ENCODE results near the gene ADGRL3. TPM values are rescaled to one million over a fixed set of nuclear protein-coding genes. Genes with fewer than 3 reads are reported as not detected.
"Not testable (repeated sequence)": the region's sequence is repeated elsewhere in the genome, so short reads cannot be mapped to it uniquely, and the experiment has no call there.

ADGRL3 gene
- total and polyA plus RNA-seq, 2 donors (not counting 1 experiment from before 2014, with no cell fraction given): not detected

DNA sequence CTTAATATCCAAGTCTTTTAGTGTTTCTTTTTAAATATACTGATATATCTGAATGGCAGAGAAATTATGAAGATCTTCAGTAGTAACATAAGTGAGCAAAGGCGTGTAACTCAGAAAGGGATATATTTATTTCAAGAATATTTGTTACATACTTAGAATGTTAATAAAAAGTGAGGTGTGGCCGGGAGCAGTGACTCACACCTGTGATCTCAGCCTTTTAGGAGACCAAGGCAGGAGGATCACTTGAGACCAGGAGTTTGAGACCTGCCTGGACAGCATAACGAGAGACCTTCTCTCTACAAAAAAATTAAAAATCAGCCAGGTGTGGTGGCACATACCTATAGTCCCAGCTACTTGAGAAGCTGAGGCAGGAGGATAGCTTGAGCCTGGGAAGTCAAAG is 651.0 kb downstream of the ADGRL3 start:
- Histone ChIP-seq H3K79me2 (ENCODE audit: control insufficient read depth, insufficient read depth, low read length) (no peaks in the 10 kb centered on the region), H4K20me1 (ENCODE audit: control insufficient read depth, insufficient read depth, low read length, poor library complexity, severe bottlenecking) (no peaks in the 10 kb centered on the region), H3K36me3 (replicated peaks in 1 of 2; ENCODE audit: control extremely low read depth in 1 of 2, control insufficient read depth in 1 of 2, extremely low read depth in 1 of 2, insufficient read depth in 2 of 2, low read length in 1 of 2) (no peaks in the 10 kb centered on the region), H3K27me3 (replicated peaks in 1 of 4; ENCODE audit: control extremely low read depth in 1 of 4, control insufficient read depth in 3 of 4, insufficient read depth in 4 of 4, low read length in 3 of 4) (no peaks in the 10 kb centered on the region), H3K27ac (ENCODE audit: low read length in 2 of 2) (no peak overlapping the region), H3K4me2 (replicated peaks; ENCODE audit: low read depth, low read length, poor library complexity, severe bottlenecking) (no peak overlapping the region), H3K9me3 (ENCODE audit: control extremely low read depth in 1 of 3, control insufficient read depth in 2 of 3, insufficient read depth in 1 of 3, low read length in 2 of 3) (no peaks in the 10 kb centered on the region), H3K4me1 (ENCODE audit: control insufficient read depth in 2 of 2, insufficient read depth in 2 of 2, low read length in 2 of 2) (no peaks in the 10 kb centered on the region), H3K9ac (ENCODE audit: low read length) (no peak overlapping the region), H3K4me3 (ENCODE audit: control extremely low read depth in 1 of 5, extremely low read depth in 1 of 5, insufficient read depth in 1 of 5, low read depth in 2 of 5, low read length in 4 of 5) (no peak overlapping the region), H2AFZ (ENCODE audit: insufficient read depth, low read depth, low read length, poor library complexity, severe bottlenecking) (no peak overlapping the region)
- POLR2A ChIA-PET: no interaction called here
- Mint-ChIP-seq H3K4me3 (no peak overlapping the region), H3K4me1 (no peaks in the 10 kb centered on the region), H3K9me3 (ENCODE audit: insufficient read depth) (no peaks in the 10 kb centered on the region), H3K27ac (no peak overlapping the region), H3K27me3 (no peaks in the 10 kb centered on the region)
- DNase-seq (no peak), ATAC-seq (ENCODE audit: low read depth) (no peak)
- CTCF ChIA-PET: no interaction called here
- TF ChIP-seq, protein P1, sequence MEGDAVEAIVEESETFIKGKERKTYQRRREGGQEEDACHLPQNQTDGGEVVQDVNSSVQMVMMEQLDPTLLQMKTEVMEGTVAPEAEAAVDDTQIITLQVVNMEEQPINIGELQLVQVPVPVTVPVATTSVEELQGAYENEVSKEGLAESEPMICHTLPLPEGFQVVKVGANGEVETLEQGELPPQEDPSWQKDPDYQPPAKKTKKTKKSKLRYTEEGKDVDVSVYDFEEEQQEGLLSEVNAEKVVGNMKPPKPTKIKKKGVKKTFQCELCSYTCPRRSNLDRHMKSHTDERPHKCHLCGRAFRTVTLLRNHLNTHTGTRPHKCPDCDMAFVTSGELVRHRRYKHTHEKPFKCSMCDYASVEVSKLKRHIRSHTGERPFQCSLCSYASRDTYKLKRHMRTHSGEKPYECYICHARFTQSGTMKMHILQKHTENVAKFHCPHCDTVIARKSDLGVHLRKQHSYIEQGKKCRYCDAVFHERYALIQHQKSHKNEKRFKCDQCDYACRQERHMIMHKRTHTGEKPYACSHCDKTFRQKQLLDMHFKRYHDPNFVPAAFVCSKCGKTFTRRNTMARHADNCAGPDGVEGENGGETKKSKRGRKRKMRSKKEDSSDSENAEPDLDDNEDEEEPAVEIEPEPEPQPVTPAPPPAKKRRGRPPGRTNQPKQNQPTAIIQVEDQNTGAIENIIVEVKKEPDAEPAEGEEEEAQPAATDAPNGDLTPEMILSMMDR (IDR thresholded peaks at IDR 0.05): no peak
- no peak for TF ChIP-seq EZH2 (IDR thresholded peaks at IDR 0.05; ENCODE audit: borderline replicate concordance, insufficient read depth, low read depth, low read length, poor library complexity, severe bottlenecking)
- intact Hi-C loops (cut with micrococcal nuclease): no loop called here
- 100% methylated on average over 1 of the region's 3 CpGs for WGBS (ENCODE audit: insufficient coverage)

DNA sequence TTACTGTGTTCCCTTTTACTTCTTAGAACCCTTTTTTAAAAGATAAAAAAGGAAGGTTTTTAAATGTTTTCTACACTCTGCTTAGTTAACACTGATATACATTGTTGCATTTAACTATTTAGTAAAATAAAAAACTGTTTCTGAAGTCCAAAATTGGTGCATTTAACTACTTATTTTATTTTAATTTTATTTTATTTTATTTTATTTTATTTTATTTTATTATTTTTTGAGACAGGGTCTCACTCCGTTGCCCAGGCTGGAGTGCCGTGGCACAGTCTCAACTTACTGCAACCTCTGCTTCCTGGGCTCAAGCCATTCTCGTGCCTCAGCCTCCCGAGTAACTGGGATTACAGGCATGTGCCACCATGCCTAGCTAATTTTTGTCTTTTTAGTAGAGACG is 652.0 kb downstream of the ADGRL3 start:
- H3K27ac Mint-ChIP-seq; H3K4me1 ChIP-seq (ENCODE audit: control insufficient read depth in 2 of 2, insufficient read depth in 2 of 2, low read length in 2 of 2); intact Hi-C loops (cut with micrococcal nuclease); H3K79me2 ChIP-seq (ENCODE audit: control insufficient read depth, insufficient read depth, low read length); DNase-seq; POLR2A ChIA-PET; H3K4me3 Mint-ChIP-seq; H3K4me3 ChIP-seq (ENCODE audit: control extremely low read depth in 1 of 5, extremely low read depth in 1 of 5, insufficient read depth in 1 of 5, low read depth in 2 of 5, low read length in 4 of 5); H3K9ac ChIP-seq (ENCODE audit: low read length); H3K9me3 Mint-ChIP-seq (ENCODE audit: insufficient read depth); H3K27ac ChIP-seq (ENCODE audit: low read length in 2 of 2); H3K4me2 ChIP-seq (replicated peaks; ENCODE audit: low read depth, low read length, poor library complexity, severe bottlenecking); H2AFZ ChIP-seq (ENCODE audit: insufficient read depth, low read depth, low read length, poor library complexity, severe bottlenecking); H3K27me3 Mint-ChIP-seq; ATAC-seq (ENCODE audit: low read depth); H3K9me3 ChIP-seq (ENCODE audit: control extremely low read depth in 1 of 3, control insufficient read depth in 2 of 3, insufficient read depth in 1 of 3, low read length in 2 of 3); H3K36me3 ChIP-seq (replicated peaks in 1 of 2; ENCODE audit: control extremely low read depth in 1 of 2, control insufficient read depth in 1 of 2, extremely low read depth in 1 of 2, insufficient read depth in 2 of 2, low read length in 1 of 2); H3K27me3 ChIP-seq (replicated peaks in 1 of 4; ENCODE audit: control extremely low read depth in 1 of 4, control insufficient read depth in 3 of 4, insufficient read depth in 4 of 4, low read length in 3 of 4); H3K4me1 Mint-ChIP-seq; H4K20me1 ChIP-seq (ENCODE audit: control insufficient read depth, insufficient read depth, low read length, poor library complexity, severe bottlenecking); CTCF ChIA-PET: not testable (repeated sequence)
- WGBS (ENCODE audit: insufficient coverage): 98% methylated on average over 4 of the region's 5 CpGs

All from B cell (primary cell).